ENCODE results near the gene ACSL1.
A peak's percentile ranks its signal among the peaks of the same experiment; 100 is the strongest.

The ACSL1 gene

DNA sequence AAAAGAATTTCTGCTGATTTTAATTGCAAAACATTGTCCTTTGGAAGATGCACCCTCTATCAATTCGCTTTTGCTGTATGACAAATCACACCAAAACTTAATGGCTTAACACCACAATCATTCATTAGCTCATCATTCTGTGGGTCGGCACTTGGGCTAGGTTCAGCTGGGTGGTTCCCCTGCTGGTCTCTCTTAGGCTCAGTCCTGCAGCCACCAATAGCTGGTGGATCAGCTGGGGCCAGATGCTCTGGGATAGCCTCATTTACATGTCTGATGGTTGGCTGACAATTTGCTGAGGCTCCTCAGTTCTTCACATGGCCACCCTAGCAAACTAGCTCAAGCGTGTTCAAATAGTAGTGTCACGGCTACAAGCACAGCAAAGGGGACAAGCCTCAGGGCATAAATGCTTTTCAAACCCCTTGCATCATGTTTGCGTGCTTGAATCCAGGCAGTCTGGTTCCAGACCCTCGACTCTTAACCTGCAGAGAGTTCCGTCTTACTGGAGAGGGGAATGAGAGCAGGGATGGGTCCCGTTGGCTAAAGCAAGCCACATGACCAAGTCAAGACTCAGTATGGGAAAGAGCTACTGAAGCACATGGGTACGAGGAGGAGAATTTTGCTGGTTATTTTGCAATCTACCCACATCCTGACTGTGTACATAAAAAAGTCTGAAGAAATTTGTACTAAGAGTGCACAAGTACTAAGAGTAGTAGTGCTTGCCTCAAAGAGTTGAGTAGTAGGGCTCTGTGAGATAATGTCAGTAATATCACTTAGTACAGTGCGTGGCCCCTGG lies 7.5 kb upstream of the ACSL1 start:
- Histone ChIP-seq H3K4me1 (ENCODE audit: low read length) (no peaks in the 10 kb centered on the region), H3K9me3 (ENCODE audit: insufficient read depth, low read length) (no peaks in the 10 kb centered on the region), H2AFZ (ENCODE audit: low read depth, low read length) (no peak overlapping the region), H3K27me3 (ENCODE audit: low read depth, low read length) (no peaks in the 10 kb centered on the region), H3K27ac (ENCODE audit: low read length) (no peak overlapping the region), H3K79me2 (ENCODE audit: low read length) (no peaks in the 10 kb centered on the region), H3K4me3 (ENCODE audit: low read length) (no peak overlapping the region), H4K20me1 (ENCODE audit: insufficient read depth, low read length) (no peaks in the 10 kb centered on the region), H3K36me3 (replicated peaks; ENCODE audit: low read depth, low read length) (no peaks in the 10 kb centered on the region), H3K9ac (ENCODE audit: low read length) (no peak overlapping the region), H3K4me2 (ENCODE audit: low read length) (no peak overlapping the region)
- TF ChIP-seq EZH2phosphoT487 (IDR thresholded peaks at IDR 0.05; ENCODE audit: low read depth): no peak
- TF ChIP-seq, protein P1, sequence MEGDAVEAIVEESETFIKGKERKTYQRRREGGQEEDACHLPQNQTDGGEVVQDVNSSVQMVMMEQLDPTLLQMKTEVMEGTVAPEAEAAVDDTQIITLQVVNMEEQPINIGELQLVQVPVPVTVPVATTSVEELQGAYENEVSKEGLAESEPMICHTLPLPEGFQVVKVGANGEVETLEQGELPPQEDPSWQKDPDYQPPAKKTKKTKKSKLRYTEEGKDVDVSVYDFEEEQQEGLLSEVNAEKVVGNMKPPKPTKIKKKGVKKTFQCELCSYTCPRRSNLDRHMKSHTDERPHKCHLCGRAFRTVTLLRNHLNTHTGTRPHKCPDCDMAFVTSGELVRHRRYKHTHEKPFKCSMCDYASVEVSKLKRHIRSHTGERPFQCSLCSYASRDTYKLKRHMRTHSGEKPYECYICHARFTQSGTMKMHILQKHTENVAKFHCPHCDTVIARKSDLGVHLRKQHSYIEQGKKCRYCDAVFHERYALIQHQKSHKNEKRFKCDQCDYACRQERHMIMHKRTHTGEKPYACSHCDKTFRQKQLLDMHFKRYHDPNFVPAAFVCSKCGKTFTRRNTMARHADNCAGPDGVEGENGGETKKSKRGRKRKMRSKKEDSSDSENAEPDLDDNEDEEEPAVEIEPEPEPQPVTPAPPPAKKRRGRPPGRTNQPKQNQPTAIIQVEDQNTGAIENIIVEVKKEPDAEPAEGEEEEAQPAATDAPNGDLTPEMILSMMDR (IDR thresholded peaks at IDR 0.05; ENCODE audit: low read depth, low read length): no peak

DNA sequence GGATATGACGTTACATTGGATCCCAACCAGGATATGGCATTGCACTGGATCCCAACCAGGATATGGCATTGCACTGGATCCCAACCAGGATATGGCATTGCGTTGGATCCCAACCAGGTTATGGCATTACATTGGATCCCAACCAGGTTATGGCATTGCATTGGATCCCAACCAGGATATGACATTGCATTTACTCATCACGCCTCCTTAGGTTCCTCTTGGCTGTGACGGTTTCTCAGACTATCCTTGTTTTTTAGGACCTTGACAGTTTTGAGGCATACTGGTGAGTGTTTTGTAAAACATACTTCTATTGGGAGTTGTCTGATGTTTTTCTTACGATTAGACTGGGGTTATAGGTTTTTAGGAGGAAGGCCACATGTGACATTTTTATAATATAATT lies 5.4 kb upstream of the ACSL1 start:
- no peaks in the 10 kb centered on the region for H3K9me3 ChIP-seq (ENCODE audit: insufficient read depth, low read length)
- H3K4me2 ChIP-seq (ENCODE audit: low read length): no peak overlapping the region
- no peaks in the 10 kb centered on the region for H3K36me3 ChIP-seq (replicated peaks; ENCODE audit: low read depth, low read length)
- no peak overlapping the region for H3K27ac ChIP-seq (ENCODE audit: low read length)
- peaks cover 3% of the 10 kb centered on the region; the same call in 1 of the 2 replicates for H3K4me1 ChIP-seq (ENCODE audit: low read length)
- no peak overlapping the region for H3K4me3 ChIP-seq (ENCODE audit: low read length)
- no peaks in the 10 kb centered on the region for H3K79me2 ChIP-seq (ENCODE audit: low read length)
- no peak overlapping the region for H2AFZ ChIP-seq (ENCODE audit: low read depth, low read length)
- no peak overlapping the region for H3K9ac ChIP-seq (ENCODE audit: low read length)
- H3K27me3 ChIP-seq (ENCODE audit: low read depth, low read length): no peaks in the 10 kb centered on the region
- no peaks in the 10 kb centered on the region for H4K20me1 ChIP-seq (ENCODE audit: insufficient read depth, low read length)
- no peak for TF ChIP-seq EZH2phosphoT487 (IDR thresholded peaks at IDR 0.05; ENCODE audit: low read depth)
- TF ChIP-seq, protein P1 (IDR thresholded peaks at IDR 0.05; ENCODE audit: low read depth, low read length): no peak

DNA sequence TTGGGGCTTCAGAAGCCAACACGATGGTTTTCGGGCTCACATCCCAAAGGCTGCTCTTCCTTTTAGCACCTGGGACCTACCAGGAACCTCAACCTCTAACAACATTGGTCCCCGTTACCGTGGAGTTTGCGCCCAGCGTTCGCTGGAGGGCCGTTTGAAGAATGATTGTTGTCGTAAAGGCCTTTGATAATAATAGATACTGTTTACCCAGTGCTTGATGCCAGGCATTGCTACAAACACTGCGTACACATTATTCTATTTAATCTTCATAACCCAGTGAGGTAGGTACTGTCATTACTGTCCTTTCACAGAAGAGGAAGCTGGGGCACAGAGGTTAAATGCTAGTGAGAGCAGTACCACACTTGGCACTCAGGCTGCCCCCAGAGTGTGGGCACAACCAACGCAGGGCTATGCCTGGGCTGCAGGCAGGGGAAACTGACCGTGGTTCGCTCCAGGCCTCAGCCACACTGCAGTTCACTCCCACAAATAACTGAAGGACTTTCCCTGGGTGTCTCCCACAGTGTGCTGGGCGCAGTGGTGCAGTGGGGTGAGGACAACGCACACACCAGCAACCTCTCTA lies 1.0 kb upstream of the ACSL1 start:
- no peaks in the 10 kb centered on the region for H3K27me3 ChIP-seq (ENCODE audit: low read depth, low read length)
- peak overlapping the region; percentile 84 for H3K4me3 ChIP-seq (ENCODE audit: low read length)
- H3K9me3 ChIP-seq (ENCODE audit: insufficient read depth, low read length): no peaks in the 10 kb centered on the region
- no peaks in the 10 kb centered on the region for H4K20me1 ChIP-seq (ENCODE audit: insufficient read depth, low read length)
- peaks cover 13% of the 10 kb centered on the region; the same call in 1 of the 2 replicates for H3K4me1 ChIP-seq (ENCODE audit: low read length)
- peak overlapping the region; percentile 65 for H3K9ac ChIP-seq (ENCODE audit: low read length)
- TF ChIP-seq EZH2phosphoT487 (IDR thresholded peaks at IDR 0.05; ENCODE audit: low read depth): no peak
- TF ChIP-seq, protein P1 (IDR thresholded peaks at IDR 0.05; ENCODE audit: low read depth, low read length): no peak
- H3K4me2 ChIP-seq (ENCODE audit: low read length): peak overlapping the region; percentile 79
- peaks cover 36% of the 10 kb centered on the region for H3K79me2 ChIP-seq (ENCODE audit: low read length)
- no peak overlapping the region for H3K27ac ChIP-seq (ENCODE audit: low read length)
- H3K36me3 ChIP-seq (replicated peaks; ENCODE audit: low read depth, low read length): no peaks in the 10 kb centered on the region
- H2AFZ ChIP-seq (ENCODE audit: low read depth, low read length): no peak overlapping the region

DNA sequence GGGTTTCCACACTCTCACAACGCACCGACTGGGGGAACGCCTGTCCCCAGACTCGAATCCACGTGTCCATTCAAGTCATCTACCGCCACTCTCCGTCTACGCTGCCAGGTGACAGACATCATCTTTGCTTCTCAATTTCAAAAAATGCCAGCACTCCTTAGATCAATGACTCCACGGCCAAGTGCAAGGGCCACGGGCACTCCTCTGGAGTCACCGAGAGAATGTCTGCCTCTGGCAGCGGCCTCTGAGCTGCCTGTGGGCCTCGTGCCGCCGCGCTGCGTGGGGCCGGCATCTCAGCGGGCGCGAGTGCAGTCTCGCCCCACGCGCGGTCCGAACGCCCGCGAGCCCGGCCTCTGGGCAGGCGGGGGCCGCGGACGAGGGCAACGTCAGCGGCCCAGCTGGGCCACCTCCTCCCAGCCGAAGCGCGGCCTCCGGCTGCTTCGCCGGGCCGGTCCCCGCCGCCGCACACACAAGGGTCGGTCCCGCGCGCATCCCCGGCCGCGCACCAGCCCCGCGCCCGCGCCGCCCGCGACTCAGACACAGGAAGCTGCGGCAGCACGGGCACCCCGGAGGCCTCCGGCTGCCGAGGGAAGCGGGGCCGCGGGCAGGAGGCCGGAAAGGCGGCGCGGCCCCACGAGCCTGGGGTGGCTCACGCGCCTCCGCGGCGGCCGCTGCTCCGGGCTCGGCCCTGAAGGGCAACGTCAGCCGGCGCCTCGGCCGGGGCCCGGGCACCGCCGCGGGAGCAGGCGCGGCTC lies 450 bp downstream of the ACSL1 start:
- Histone ChIP-seq H3K4me2 (ENCODE audit: low read length) (peak overlapping the region; percentile 83), H2AFZ (ENCODE audit: low read depth, low read length) (no peak overlapping the region), H3K27me3 (ENCODE audit: low read depth, low read length) (no peaks in the 10 kb centered on the region), H3K36me3 (replicated peaks; ENCODE audit: low read depth, low read length) (no peaks in the 10 kb centered on the region), H3K4me3 (ENCODE audit: low read length) (peak overlapping the region; percentile 87), H3K9ac (ENCODE audit: low read length) (peak overlapping the region; percentile 73), H3K79me2 (ENCODE audit: low read length) (peaks cover 50% of the 10 kb centered on the region), H4K20me1 (ENCODE audit: insufficient read depth, low read length) (no peaks in the 10 kb centered on the region), H3K27ac (ENCODE audit: low read length) (peak overlapping the region; percentile 61), H3K9me3 (ENCODE audit: insufficient read depth, low read length) (no peaks in the 10 kb centered on the region), H3K4me1 (ENCODE audit: low read length) (peaks cover 22% of the 10 kb centered on the region)
- TF ChIP-seq, protein P1 (IDR thresholded peaks at IDR 0.05; ENCODE audit: low read depth, low read length): no peak
- no peak for TF ChIP-seq EZH2phosphoT487 (IDR thresholded peaks at IDR 0.05; ENCODE audit: low read depth)

All from OCI-LY3 (cell line).